Hepatic stellate cell (primary cell): Measurements from ENCODE around the gene UBE3C.
A peak's percentile ranks its signal among the peaks of the same experiment; 100 is the strongest.

ENCODE experiments used
- DNase-seq: peaks from one replicate; pipeline ENCODE4 v3.0.0; 2011; ENCODE audit warnings: low spot score

Gene UBE3C

DNA sequence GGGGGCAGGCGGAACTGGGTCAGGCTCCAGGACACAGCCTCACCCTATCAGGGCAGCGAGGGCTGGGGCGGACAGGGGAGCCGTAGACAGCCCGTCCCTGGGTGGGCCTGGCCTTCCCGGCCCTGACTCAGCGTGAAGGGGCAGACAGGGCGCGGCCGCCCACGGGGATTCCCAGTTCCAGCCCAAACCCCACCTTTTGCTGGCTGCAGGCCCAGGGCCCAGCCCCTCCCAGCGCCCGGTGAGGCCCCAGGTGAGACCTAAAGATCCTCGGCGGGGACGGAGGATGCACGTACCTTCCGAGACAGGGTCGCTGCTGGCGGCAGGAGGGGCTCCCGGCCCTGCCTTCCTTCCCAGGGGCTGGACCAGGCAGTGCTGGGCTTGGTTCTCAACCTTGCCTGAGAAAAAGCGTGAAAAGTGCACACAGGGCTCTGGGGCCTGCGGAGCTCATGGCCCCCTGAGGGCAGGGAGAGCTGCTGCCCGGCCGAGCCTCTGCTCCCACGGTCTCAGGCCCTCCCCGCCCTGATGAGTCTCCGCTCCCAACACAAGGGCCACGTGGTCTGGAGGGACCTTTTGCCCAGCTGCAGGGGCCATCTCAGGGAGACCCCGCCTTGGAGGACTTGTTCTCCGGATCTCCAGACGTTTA lies 154.2 kb downstream of the UBE3C start:
- DNase-seq: no peak

GRCh38 chr7:157293413-157293788 lies 154.7 kb downstream of the UBE3C start:
- no peak for DNase-seq

DNA sequence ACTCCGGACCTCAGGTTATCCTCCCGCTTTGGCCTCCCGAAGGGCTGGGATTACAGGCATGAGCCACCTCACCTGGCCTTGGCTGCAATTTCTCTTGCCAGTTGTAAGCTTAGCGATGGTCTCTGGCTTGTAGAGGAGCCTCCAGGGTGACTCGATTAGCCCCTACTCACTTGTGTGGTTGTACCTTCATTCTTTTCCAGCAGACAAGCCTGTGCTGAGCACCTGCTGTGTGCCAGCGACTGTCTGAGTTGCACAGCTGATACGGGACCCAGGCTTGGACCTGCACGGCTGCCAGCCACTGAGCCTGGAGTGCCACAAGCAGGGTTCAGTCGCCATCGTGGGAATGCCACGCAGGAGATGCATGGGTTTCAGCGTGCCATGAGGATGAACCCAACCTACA lies 156.0 kb downstream of the UBE3C start:
- DNase-seq: no peak

DNA sequence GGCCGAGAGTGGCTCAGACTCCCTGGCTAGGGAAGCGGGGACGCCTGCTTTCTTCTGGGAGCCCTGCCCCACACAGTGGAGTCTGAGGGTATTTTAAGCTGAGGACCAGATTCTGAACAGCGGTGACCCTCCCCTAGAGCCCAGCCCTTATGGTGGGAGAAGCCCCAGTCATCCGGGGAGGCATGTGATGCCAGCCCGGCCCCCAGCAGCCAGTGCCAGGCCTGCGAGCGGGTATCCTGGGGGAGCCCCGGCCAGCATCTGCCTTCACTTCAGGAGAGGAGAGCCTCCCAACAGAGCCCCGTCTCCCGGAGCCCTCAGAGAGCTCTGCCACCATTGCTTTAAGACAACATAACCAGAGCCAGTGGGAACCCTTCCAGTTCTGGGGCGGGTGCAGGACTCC lies 156.6 kb downstream of the UBE3C start:
- DNase-seq: no peak

GRCh38 chr7:157297185-157297584 lies 158.5 kb downstream of the UBE3C start:
- no peak for DNase-seq

GRCh38 chr7:157299317-157299612 lies 160.5 kb downstream of the UBE3C start:
- DNase-seq: no peak

- DNase-seq: no peak
Measured at GRCh38 chr7:157299613-157300368, 161.1 kb downstream of the UBE3C start.

GRCh38 chr7:157300369-157300825 lies 161.7 kb downstream of the UBE3C start:
- DNase-seq: no peak

DNA sequence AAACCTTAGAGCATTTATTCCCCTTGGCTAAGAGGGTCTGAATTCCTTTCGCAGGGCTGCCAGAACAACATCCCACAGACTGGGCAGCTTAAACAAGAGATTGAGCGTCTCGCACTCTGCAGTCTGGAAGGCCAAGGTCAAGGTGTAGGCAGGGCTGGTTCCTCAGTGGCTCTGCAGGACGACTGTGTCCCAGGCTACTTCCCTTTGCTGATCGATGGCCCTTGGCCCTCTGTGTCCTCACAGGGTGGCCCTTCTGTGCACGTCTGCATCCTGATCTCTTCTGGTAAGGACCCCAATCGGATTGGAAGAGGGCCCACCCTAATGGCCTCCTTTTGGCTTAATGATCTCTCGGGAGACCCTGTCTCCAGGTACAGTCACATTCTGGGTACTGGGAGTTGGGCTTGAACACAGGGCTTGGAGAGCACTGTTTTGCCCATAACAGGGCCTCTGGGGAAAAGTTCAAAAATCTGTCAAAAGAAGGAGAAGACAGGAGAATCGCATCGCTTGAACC lies 162.9 kb downstream of the UBE3C start:
- DNase-seq: no peak

GRCh38 chr7:157306846-157307838 lies 168.4 kb downstream of the UBE3C start:
- DNase-seq: no peak

DNA sequence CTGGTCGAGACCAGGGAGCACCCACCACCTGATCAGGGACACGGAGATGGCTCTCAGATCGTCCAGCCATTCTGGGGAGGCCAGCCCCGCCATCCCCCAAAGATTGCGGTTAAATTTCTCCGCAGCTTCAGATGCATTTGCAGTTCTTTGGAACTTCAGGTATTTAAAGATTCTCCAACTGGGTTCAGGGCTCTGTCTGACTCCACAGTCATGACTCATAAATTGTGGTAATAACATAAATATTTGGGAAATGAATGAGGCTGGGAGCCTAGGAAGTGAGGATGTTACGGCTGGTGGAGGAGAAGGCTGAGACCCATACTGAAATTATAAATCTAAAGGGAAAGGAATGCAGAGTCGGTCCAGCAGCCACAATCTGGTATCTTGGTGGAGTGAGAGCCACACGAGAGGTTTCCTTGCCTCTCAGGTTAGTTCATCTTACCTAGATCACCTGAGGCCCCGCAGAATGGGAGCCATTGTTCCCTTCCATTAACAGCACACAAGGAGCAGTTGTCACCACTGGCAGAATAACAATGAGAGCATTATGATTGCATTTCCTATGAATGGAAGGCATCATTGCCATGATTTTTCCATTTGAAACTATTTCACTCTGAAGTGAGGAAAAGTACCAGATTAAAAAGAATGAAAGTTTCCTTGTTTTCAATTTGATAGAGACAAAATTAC lies 171.4 kb downstream of the UBE3C start:
- DNase-seq: peak; percentile 90

- DNase-seq: no peak
Measured at GRCh38 chr7:157310676-157311185, 172.0 kb downstream of the UBE3C start.

DNA sequence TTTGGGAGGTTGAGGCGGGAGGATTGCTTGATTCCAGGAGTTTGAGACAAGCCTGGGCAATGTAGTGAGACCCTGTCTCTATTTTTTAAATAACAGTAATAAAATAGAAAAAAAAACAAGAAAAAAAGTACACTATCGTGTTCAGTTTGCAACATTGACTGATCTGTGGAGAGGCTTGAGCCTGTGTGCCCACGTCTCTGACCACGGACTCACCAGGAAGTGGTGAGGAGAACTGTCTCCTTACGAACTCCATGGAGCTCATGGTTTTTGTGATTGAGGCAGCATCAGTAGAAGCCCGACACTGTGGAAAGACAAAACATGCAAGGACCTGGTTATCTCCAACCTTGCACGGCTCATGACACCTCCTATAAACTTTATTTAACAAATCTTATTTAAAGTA lies 174.2 kb downstream of the UBE3C start:
- DNase-seq: no peak

GRCh38 chr7:157313645-157314044 lies 174.9 kb downstream of the UBE3C start:
- DNase-seq: no peak

- peak; percentile 53 for DNase-seq
Measured at GRCh38 chr7:157318015-157318706, 179.4 kb downstream of the UBE3C start.
